Ascending aorta (tissue), 1 donor: ENCODE results near the gene TRA2B. TPM values are rescaled to one million over a fixed set of nuclear protein-coding genes. Genes with fewer than 3 reads are reported as not detected.

Experiments used
- total RNA-seq: library from RNA; depleted of rRNA; stranded (reverse); fragments of >200 nt; gene quantifications from one replicate; pipeline ENCODE4 v1.1.0, GENCODE V29; 2016

The TRA2B gene
- total RNA-seq, 1 donor from 2014 or later: 138 TPM

Other genes with a start within 250 kb of the TRA2B start
- 2.9 TPM for gene IGF2BP2, start 113.0 kb downstream of the TRA2B start, total RNA-seq
- gene ETV5, start 171.1 kb upstream of the TRA2B start, total RNA-seq: 15.8 TPM